Stimulated activated CD8-positive, alpha-beta memory T cell treated with anti-CD3 and anti-CD28 coated beads, Interleukin-7, amount 100 ng/mL, for 4 hours (primary cell): ENCODE results near the gene NEDD9.

Source experiments
- DNase-seq, 2 donors: peaks; one replicate each; pipeline ENCODE4 v3.0.0-alpha.2; 2020; ENCODE audit warnings: low read depth in 2 of 2

The NEDD9 gene

DNA sequence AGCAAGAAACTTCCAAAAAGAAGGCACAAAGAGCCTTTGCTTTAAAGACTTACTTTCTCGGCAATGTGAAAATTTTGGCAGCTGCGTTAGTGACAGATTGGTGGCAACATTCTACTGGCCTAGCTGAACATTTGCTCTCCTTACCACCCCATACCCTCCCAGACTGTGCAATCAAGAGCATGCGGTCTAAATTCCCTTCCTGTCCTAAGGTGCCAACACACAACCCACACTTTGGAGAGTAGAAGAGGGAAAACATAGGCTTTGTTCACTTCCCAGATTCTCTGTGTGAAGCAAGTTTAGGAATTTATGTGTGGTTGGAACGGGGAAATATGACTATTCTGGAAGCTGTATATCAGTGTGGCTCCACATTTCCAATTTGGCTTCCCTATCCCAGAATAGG, 29.8 kb upstream of the NEDD9 start:
- no peak for DNase-seq

DNA sequence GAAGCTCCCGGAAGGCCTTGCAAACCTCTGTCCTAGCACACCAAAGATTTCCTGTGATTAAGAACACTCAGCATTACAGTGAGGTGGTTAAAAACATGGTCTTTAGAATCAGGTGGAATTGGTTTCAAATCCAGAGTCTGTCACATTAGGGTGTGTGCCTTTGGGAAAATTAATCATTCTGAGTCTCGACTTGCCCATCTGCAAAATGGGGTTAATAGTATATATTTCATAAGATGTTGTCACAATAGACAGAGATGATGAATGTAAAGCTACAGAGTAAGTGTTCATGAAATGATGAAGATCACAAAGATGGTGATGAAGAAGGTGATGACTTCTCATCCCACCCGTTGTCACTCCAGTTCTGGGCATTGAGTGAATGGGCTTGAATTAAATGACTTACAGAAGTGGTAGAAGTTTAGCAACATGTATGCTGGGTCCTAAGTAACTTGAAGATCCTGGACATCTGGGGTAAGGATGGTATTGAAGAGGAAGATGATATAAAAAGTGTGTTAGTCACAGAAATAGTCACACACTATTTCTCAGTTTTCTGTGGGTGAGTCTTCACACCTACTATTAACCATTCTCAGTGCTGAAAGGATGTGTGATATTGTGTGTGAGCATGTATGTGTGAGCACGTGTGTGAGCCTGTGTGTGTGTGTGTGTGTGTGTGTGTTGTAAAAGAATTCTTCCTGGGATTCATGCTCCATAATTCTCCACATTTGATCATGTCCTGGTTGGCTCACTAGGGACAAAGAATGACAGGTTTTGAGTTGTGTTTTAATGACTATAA, 28.0 kb upstream of the NEDD9 start:
- no peak for DNase-seq

DNA sequence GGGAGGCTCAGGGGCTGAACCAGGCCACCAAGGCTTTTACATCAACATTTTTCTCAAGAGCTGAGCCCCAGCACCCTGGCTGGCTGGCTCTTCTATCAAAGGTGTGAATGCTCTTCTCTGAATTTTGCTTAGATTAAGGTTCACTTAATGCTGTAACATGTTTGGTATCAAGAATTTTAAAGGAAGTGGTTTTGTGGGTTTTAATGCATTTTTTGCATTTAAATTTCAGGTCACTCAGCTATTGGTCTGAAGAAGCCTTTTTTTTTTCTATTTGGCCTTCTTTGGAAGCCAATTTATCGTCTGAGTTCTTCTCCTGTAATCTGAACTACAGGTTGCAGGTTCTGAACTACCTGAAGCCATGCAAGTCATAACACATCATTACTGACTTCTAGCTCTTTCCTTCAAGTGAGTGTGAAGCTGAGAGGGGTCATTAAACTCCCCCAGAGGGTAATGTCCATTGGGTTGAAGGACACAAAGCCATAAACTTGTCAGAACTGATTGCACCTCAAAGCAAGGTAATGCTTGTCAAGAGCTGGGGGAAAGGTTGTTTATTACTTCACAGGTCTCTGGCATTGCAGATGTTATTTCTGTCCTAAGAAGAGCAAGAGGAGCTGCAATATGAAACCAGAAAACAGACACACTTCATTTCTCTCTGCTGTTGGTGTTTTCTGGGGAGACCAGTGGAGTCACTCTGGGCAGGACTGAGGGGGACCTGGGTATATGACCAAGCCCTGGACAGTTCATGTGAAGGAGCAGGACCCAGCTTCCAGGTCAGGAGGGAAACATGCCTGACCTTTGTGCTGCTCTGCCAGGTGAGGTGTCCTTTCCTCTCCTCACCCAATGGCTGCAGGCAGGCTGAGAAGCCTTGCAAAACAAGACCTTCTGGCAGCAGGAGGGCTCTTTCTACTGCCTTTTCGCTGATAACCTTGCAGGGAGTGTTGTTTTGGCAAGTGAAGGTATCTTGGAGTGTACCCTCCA, 26.1 kb upstream of the NEDD9 start:
- peak; percentile 15 to 48 for DNase-seq

DNA sequence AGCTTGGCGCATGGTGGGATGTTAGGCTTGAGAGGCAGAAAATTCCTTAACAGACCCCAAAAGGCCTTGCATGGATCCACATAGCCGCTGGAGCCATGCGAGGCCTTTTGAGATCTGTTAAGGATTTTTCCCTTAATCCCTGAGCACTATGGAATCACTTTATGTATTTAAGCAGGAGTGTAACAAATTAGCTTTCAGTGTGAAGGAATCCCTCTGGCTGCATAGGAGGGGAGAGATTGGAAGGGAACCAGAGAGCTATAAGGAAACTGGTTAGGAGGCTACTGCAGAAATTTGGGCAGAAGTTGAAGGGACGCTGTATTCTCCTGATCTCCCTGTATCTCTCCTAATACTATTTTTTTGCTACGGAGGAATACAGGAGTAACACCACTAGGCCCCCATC, 23.1 kb upstream of the NEDD9 start:
- no peak for DNase-seq

DNA sequence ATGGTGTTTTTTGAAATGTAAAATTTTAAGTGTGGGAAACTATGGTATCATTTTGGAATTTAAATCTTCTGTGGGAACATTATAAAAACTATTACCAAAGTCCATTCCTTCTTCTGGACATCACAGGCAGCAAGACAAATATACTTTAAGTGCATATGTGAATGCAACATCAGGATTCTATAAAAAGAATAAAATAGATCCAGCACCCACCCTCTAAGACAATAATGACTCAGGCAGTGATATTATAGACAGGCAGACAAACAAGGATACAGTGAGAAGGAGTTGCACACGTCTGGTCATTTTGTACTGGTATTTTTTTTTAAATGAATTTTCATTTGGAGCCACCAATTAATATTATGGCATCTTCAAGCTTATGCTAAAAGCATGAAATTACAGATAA, 21.1 kb upstream of the NEDD9 start:
- DNase-seq, result no peak

DNA sequence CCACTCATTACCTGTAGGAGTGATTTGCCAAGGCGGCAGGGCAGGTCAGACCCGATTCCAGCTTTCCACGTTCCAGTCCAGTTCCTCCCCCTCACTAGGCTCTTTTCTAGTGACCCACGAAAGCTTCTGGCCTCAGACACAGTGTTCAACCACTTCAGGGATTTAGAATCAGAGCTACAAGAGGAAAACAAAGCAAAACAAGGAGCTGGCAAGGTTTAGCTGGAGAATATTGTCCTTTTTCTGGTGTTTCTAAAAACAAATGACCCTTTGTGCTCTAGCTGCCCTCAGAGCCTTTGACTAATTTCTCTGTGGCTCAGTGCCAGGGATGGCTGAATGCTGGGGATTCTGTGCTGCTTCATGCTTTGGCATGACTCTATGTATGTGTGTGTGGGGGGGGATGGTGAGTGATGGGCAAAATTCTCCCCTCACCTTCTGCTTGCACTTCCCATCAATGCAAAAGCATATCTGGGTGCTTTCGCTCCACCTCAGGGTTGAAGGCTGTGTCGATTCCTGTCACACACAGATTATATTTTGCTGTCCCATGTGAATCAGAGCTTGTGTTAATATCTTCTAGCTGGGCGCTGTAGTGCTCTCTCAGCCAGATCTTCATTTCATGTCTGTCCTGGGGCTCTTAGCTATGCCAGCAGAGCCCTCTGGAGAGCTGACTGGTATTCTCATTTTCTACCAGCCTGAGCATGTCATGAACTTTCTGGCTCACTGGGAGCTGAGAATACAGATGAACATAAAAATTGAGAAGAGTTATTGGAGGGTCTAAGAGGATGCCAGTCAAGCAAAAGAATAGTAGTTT, 19.3 kb upstream of the NEDD9 start:
- no peak for DNase-seq

DNA sequence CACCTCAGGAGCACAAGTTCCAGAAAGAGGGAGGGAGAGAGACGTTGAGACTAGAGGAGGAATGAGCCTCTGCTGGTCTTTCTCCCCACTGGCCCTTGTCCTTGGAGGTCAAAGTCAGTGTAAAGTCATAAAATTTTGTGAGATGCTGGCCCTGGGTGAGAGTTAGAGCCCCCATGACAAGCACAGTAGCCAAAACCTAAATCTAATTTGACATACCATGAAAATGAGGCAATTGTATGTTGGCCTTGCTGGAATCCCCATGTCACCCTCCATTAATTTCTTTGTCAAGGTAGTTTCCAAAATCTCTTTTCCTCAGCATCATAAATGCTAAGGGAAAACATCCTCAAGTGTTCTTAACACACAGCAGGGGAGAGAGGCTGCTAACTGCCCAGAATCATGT, 17.6 kb upstream of the NEDD9 start:
- no peak for DNase-seq

DNA sequence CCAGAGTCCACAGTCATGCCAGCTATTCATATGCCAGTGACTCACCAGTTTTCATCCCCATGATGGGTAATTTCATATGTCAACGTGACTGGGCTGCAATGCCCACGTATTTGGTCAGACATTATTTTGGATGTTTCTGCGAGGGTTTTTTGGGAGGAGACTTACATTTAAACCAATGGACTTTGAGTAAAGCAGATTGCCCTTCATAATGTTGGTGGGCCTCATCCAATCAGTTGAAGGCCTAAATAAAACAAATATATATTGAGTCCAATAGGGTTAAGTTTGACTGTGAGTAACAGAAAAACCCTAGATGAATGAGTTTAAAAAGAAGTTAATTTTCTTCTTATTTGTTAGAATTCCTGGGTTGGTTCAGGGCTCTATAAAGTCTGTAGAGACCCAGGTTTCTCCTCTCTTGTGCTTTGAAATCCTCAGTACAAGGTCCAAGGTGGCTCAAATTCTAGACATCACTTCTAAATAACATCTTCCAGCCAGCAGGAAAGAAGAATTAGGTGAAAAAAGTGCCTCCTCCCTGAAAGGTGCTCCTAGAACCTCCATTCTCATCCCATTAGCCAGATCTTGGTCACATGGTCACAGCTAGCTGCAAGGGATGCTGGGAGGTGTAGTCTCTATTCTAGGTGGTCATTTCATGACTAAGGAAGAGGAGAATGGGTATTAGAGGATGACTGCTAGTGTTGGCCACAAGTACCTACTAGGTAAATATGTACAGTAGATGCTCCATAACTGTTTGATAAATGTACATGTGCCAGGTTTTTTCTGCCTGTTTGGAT, 16.7 kb upstream of the NEDD9 start:
- no peak for DNase-seq

DNA sequence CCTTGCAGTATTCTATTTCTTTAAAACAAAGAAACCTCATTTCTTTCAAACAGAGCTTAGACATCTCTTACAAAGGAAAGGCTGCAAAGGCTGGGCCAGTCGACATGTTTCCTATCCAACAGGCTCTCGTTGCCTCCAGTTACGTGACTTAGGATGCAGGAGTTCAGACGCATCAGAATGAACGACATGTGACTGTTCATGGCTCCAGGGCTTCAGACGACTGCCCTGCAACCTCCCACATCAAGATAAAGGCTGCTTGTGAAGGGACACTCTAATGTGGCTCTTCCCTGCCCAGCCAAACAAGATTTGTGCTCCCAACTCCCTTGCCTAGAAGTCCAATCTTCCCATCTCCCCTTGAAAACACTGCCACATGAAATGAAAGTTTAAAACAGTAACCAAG, 14.3 kb upstream of the NEDD9 start:
- DNase-seq, result no peak

DNA sequence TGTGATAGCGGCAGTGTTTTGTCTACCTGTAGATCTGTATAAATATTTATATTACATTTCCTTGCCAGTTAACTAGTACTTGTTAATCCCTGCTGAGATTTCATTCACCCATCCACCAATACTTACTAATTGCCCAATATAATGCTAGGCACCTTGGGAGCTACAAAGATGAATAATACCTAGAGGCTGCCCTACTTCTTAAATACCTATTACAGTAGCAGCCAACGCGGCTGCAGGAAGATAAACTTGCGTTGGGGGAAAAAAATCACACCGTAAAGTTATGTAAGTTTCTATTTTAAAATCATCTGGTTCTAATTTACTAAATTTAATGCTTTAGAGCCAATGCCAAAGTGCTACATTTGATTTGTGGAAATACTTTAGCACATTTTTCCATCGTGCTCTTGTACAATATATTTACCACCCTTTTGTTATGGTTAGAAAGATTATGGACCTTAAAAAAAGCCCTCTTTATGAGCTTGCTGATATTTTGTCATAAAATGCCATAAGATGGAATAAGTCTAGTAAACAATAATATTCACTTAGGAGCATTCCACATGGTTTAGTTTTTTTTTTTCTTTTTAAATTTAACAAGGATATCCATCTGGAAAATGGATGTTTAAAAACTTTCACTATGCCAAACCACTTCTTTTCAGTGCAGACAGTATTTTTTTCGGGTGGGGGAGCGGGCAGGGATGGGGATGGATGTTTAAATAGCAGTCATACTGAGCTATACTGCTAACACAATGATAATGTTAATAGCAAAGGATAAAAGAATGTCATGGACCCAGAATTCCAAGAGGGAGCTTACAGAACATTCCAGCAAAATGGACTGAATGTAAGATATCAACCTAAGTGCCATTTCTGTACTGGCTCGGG, 13.2 kb upstream of the NEDD9 start:
- DNase-seq, result no peak

DNA sequence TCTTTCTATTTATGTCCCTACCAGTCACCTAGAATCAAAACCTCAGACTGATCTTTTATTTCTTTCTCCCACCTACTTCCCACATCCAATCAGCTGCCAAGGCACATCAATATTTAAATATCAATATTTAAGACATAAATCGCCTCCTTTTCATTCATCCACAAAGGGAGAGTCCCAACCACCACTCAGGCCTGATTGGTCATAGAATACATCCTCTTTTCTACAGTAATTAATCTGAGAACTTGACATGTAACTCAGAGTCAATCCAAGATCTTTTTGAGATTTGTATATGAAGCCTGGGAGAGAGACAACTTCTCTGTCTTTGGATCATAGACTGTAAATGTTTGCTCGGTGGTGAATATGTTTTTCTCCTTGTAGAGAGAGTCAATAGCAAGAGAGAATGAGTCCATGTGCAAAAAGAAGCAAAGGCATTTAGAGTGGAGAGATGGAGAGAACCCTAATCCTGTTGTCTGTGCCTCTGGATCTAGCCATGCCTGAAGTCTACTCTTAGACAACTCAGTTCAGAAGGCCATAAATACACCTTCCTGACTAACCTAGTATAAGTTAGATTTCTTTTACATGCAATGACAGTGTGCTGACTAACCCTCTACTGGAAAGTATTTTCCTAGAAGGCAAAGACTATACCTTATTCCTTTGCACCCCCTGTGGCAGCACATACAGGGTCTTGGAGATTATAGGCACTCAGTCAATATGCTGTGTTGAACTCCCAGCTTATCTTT, 12.1 kb upstream of the NEDD9 start:
- no peak for DNase-seq

DNA sequence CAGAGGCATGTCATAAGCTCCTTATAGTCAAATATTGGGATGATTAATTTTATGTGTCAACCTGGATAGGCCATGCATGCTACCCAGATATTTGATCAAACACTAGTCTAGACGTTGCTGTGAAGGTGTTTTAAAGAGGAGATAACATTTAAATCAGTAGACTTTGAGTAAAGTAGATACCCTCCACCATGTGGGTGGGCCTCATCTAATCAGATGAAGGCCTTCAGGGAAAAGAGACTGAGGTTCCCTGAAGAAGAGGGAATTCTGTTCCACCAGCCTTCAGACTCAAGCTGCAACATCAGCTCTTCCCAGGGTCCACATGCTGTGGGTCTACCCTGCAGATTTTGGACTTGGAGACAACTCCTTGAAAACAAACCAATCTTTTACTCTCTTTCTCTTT, 11.4 kb upstream of the NEDD9 start:
- no peak for DNase-seq

DNA sequence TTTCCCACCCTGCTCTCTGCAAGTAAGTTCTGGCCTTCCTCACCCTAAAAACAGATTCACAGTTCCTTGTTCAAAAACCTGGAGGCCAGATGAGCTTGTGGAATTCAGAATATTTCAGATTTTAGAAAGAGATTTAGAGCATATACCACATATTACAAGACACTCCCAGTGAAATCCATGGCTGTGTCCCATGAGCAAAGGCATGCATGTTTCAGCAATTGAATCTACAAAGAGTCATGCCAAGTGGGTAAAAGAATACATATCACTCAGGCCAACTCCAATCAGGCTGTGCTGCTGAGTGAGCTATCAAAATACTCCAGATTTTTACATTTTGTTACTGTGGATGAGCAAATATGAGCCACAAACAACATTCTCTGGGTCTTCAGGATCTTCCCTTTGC, 10.2 kb upstream of the NEDD9 start:
- no peak for DNase-seq

DNA sequence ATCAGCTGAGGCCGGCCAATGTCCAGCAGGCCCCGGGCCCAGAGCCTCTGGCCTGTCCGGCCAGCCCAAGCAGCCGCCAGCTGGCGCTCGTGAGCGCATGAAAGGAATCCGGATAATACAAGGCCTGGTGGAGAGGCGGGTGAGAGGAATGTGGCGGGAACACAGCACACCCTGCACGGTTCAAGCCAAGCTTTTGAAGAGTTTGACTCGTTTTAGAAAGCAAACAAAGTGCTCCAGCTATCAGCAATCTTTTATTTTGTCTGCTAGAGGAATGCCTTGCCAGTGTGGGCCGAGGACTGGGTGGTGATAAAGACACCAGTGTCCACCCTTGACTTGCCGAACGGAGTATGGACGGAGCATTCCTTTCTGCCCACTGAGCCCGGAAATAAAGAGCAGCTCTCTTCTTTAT, 9.3 kb upstream of the NEDD9 start:
- DNase-seq, result no peak

DNA sequence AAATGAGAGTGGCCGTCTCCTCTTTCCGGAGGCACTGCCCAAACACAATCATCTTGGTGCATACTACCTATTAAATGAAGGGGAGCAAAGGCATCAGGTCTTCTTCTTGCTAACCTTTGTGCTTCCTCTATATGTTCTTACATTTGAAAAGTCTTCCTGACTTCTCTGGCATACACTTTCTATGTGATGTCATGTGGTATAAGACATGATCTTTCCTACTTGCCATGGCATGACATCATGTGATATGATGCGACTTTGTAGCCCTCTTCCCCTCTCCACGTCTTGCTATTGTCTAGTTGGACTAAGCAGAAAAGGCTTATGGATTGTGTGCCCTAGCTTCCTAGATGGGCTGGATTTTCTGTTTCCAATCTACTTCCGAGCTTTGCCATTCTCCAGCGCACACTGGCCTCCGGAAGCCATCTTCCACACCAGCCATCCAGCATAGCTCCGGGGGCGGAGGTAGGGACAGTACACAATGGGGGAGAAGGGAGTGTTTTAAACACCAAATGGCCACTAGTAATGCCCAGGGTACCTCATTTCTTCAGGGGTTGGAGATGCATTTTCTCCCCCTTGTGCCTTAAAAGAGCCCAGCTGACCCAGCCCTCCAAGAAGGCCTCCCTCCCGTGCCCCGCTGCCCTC, 8.8 kb upstream of the NEDD9 start:
- DNase-seq, result no peak

DNA sequence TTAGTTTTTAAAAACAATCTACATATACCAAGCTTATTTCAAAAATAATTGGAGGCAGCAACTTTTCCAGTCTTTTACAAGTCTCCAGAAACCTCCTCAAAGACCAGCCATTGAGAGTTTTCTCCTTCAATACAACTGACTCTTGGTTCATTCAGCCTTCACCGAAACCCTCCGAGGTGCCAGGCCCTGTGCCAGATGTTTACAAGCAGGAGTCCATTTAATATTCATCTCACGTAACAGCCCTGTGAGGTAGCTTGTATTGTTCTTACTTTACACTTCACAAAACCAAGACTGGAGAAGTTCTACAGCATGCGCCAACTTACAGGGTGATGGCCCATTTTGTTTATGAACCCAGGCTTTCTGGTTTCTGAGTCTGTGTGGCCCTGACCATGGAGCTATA, 5.5 kb upstream of the NEDD9 start:
- DNase-seq, result no peak

DNA sequence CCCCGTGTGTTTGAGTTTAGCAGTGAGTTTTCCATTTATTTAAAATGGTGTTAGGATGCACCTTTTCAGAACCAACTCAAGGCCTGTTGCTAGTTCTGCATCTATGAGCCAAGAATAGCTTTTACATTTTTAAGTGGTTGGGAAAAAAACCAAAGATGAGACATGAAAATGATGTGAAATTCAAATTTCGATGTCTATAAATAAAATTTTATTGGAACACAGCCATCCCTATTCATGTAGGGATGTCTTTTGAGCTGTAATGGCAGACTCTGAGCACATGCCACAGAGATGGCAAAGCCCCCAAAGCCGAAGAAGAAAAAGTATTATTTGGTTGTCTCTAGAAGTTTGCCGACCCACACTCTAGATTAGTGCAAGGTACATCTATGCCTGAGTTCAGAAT, 5.0 kb upstream of the NEDD9 start:
- DNase-seq, result no peak

DNA sequence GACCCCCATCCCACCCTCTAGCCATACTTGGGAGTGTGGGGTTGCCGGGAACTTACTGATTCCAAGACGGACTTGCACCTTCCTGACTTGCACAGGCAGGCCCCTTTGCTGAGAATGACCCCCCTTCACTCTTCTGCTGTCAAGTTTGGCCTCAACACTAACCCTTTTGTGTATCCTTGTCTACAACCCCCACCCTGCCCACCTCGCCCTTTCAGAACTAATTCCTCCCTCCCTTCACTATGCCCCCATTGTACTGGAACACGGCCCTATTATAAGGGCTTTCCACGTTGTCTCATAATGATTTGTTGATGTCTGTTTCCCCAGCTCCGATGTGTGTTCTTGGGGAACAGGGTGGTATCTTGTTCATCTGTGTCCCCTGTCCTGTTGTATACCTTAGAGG, 4.4 kb upstream of the NEDD9 start:
- no peak for DNase-seq

DNA sequence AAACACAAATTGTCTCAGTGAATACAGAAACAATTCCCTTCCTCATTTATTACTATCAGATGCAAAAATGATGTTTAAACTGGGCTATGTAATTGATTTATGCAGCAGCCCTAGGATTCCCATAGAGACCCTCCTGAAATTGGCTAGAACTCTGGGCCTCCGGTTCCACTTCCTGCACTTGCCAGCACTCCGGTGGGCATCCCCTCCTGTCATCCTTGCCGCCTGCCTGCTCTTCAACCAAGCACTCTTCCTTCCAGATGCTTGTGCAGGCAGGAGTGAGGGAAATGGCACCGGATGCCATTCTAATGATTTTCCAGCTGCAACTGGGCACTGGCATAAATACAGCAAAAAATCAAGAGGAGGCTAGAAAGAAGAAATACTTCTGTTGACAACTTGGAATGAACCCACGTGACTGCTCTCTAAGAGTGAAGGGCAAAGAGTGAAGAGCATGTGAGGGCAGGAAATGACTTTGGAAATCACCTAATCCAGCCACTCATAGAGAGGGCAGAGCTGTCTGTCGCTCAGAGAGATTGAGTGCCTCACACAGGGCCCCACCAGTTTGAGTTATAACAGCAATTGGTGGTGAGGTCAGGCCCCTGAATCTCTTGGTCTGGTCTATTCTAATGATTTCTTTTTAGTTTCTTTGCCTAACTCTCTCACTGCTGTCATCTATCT, 3.7 kb upstream of the NEDD9 start:
- peak in 1 of 2 donors; percentile 8 for DNase-seq
